IPS-NIHi11 (cell line): ENCODE data around the gene TAF11.
"Not testable (repeated sequence)": the region's sequence is repeated elsewhere in the genome, so short reads cannot be mapped to it uniquely, and the experiment has no call there.

Source experiments
- DNase-seq: peaks from one replicate; pipeline ENCODE4 v3.0.0; 2012; ENCODE audit warnings: mixed read lengths, low spot score

The TAF11 gene

DNA sequence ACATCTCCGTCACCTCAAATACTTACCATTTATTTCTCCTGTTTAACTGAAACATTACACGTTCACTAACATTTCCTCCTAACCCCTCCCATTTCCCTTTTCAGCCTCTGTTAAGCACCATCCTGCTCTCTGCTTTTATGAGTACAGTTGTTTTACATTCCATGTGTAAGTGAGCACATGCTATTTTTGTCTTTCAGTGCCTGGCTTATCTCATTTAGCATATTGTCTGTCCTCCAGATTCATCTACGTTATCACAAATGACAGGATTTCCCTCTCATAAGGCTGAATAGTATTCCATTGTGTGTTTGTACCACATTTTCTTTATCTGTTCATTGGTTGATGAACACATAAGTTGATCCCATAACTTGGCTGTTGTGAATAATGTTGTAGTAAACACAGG is 22.7 kb downstream of the TAF11 start:
- no peak for DNase-seq

GRCh38 chr6:34864007-34864406 is 23.8 kb downstream of the TAF11 start:
- no peak for DNase-seq

- no peak for DNase-seq
Observed at GRCh38 chr6:34860776-34861175, 27.1 kb downstream of the TAF11 start.

DNA sequence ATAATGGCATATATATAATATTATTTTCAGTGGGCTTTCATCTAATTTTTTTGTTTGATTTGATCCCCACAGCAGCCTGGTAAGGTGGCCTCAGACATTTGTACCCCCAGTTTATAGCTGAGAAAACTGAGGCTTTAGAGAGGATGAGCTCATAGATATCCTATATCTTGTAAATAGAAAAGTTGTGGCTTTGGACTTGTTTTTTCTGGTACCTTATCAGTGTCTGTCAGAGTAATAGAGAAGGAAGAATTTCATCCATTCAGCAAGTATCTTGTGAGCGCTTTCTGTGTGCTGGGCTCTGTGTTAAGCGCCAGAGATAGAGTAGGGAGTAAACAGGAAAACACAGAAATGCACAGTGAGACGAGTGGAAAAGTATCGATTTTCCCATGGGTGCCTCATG is 27.9 kb downstream of the TAF11 start:
- DNase-seq = no peak

GRCh38 chr6:34858681-34859080 is 29.2 kb downstream of the TAF11 start:
- DNase-seq = no peak

GRCh38 chr6:34855463-34855862 is 32.4 kb downstream of the TAF11 start:
- DNase-seq = no peak

- DNase-seq = no peak
Observed at GRCh38 chr6:34852406-34853085, 35.3 kb downstream of the TAF11 start.

DNA sequence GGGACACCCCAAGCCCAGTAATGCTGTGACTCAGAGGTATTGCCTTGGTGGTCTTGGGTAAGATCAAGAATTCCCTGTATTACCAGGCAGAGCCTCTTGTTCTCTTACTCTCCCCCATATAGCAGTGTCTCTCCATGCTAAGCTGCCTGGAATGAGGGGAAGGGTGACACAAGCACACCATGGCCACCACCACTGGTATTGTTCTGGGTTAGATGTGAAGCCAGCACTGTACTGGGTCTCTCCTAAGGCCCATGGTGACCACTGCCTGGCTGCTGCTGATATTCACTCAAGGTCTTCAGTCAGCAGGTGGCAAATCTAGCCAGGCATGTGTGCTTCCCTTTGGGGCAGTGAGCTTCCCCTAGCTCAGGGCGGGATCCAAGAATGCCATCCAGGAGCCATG is 36.5 kb downstream of the TAF11 start:
- no peak for DNase-seq

DNA sequence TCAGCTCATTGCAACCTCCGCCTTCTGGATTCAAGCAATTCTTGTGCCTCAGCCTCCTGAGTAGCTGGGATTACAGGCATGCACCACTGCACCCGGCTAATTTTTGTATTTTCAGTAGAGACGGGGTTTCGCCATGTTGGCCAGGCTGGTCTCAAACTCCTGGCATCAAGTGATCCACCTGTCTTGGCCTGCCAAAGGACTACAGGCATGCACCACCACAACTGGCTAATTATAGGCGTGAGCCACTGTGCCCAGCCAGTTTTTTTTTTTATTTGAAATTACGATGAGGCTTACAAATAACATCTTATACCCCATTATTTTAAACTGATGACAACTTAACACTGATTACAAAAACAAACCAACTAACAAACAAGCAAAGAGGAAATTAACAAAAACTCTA is 38.8 kb downstream of the TAF11 start:
- not testable (repeated sequence) for DNase-seq

DNA sequence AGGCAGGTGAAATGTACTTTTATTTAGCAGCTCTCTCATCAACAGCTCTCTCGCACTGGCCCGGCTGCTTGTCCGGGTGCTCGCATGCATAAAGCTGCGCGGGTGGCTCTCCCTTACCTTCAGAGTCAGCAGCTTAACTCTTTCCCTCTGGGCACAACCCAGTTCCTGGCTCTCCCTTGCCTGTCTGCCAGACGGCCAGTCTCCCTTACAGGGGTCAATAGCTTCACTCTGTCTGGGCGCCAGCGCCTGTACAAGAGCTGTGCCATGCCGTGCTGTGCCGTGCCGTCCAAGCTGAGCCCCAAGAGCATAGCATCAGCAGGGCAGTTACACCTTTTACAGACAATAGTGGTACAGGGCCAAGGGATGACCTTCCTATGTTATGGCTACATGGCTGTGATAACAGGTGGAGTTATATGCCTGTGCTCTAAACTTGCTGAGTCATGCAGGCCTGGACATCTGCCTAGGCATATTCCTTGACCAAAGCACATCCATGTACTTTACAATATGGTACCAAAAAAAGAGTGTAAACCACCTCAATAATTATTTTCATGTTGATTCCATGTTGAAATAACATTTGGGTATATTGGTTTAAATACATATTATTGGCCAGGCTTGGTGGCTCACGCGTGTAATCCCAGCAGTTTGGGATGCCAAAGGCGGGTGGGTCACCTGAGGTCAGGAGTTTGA is 48.0 kb downstream of the TAF11 start:
- no peak for DNase-seq

- DNase-seq = no peak
Observed at GRCh38 chr6:34837528-34837927, 50.3 kb downstream of the TAF11 start.

GRCh38 chr6:34836451-34836850 is 51.4 kb downstream of the TAF11 start:
- no peak for DNase-seq

DNA sequence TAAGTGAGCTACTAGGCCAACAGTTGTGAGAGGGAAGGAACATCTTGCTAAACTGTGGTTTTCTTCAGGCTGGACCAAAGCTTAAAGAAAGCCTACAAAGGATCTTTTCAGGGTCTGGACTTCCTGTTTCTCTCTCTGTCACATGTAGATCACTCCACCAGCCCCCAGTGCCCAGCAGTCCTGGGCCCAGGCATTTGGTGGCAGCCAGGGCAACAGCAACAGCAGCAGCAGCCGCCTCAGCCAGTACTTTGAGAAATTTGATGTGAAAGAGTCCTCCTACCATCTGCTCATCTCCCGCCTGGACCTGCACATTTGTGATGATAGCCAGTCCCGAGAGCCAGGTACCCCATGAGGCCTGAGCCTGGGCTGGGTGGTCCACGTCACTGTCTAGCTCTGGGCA is 51.8 kb downstream of the TAF11 start:
- DNase-seq = no peak

GRCh38 chr6:34834789-34835518 is 52.9 kb downstream of the TAF11 start:
- no peak for DNase-seq

- DNase-seq = no peak
Observed at GRCh38 chr6:34832942-34833341, 54.9 kb downstream of the TAF11 start.

DNA sequence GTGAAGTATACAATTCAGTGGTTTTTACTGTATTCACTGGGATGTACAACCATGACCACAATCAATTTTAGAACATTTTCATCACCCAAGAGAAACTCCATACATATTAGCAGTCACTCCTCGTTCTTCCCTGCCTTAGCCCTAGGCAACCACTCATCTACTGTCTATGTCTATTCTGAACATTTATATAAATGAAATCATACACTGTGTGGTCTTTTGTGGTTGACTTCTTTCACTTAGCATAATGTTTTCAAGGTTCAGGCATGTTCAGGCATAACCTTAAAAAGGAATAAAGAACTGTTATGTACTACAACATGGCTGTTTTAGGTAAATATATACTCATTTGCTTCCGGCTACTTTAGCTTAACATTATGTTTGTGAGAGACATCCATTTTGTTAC is 58.7 kb downstream of the TAF11 start:
- DNase-seq = no peak
